ENCODE data around the gene TBC1D25. TPM values are rescaled to one million over a fixed set of nuclear protein-coding genes. Genes with fewer than 3 reads are reported as not detected.

TBC1D25 gene
- total RNA-seq, 2 experiments from 2014 or later = 7.6 to 11.2 TPM

DNA sequence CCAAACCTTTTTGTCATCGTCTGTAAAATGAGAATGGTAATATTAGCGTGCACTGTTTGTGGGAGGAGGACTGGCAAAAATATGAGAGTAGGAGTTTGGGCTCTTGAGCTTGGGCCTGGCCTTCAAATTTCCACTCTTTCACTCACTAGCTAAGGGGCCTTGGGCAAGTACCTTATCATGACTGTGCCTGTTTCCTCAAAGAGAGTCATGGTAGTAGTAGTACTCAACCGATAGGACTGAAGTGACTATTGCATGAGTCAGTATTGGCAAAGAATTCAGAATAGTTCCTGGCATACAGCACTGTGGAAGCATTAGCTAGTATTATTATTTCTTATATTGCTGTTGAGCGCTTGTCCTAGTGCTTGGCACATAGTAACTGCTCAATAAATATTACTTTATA lies 18.8 kb downstream of the TBC1D25 start:
- ChIA-PET POLR2A (no interaction called here), CTCF (ENCODE audit: unreplicated experiment) (no interaction called here)
- no TSS peak for BruUV-seq (replicated peaks)
- Histone ChIP-seq H3K4me1 (ENCODE audit: insufficient read depth, low read length, poor library complexity, severe bottlenecking) (no peaks in the 10 kb centered on the region), H3K79me2 (ENCODE audit: insufficient read depth, low read depth, low read length) (no peaks in the 10 kb centered on the region), H4K20me1 (ENCODE audit: insufficient read depth, low read length) (no peaks in the 10 kb centered on the region), H3K27ac (ENCODE audit: low read depth, low read length, poor library complexity, severe bottlenecking) (no peak overlapping the region), H3K9me3 (ENCODE audit: low read length) (no peaks in the 10 kb centered on the region), H3K9me2 (ENCODE audit: insufficient read depth, low read length) (no peaks in the 10 kb centered on the region), H2AFZ (ENCODE audit: low read length) (no peak overlapping the region), H3K4me2 (ENCODE audit: low read length) (no peak overlapping the region), H3K4me3 (ENCODE audit: low read depth, low read length, poor library complexity, severe bottlenecking) (no peak overlapping the region), H3K36me3 (ENCODE audit: insufficient read depth, low read length) (peaks cover 30% of the 10 kb centered on the region)
- DNase-seq (ENCODE audit: low spot score) = no peak
- no peak for TF ChIP-seq EZH2phosphoT487 (IDR thresholded peaks at IDR 0.05; ENCODE audit: borderline replicate concordance, low read depth, low read length)
- TF ChIP-seq, protein P1, sequence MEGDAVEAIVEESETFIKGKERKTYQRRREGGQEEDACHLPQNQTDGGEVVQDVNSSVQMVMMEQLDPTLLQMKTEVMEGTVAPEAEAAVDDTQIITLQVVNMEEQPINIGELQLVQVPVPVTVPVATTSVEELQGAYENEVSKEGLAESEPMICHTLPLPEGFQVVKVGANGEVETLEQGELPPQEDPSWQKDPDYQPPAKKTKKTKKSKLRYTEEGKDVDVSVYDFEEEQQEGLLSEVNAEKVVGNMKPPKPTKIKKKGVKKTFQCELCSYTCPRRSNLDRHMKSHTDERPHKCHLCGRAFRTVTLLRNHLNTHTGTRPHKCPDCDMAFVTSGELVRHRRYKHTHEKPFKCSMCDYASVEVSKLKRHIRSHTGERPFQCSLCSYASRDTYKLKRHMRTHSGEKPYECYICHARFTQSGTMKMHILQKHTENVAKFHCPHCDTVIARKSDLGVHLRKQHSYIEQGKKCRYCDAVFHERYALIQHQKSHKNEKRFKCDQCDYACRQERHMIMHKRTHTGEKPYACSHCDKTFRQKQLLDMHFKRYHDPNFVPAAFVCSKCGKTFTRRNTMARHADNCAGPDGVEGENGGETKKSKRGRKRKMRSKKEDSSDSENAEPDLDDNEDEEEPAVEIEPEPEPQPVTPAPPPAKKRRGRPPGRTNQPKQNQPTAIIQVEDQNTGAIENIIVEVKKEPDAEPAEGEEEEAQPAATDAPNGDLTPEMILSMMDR (conservative IDR thresholded peaks at IDR 0.05; ENCODE audit: low read length) = no peak
- intact Hi-C loops (cut with micrococcal nuclease; ENCODE audit: unreplicated experiment) = no loop called here

GRCh38 chrX:48559636-48560035 lies 20.1 kb downstream of the TBC1D25 start:
- Histone ChIP-seq H3K9me3 (ENCODE audit: low read length) (no peaks in the 10 kb centered on the region), H3K4me3 (ENCODE audit: low read depth, low read length, poor library complexity, severe bottlenecking) (no peak overlapping the region), H2AFZ (ENCODE audit: low read length) (no peak overlapping the region), H3K4me2 (ENCODE audit: low read length) (no peak overlapping the region), H3K9me2 (ENCODE audit: insufficient read depth, low read length) (no peaks in the 10 kb centered on the region), H3K4me1 (ENCODE audit: insufficient read depth, low read length, poor library complexity, severe bottlenecking) (no peaks in the 10 kb centered on the region), H4K20me1 (ENCODE audit: insufficient read depth, low read length) (no peaks in the 10 kb centered on the region), H3K79me2 (ENCODE audit: insufficient read depth, low read depth, low read length) (no peaks in the 10 kb centered on the region), H3K36me3 (ENCODE audit: insufficient read depth, low read length) (peaks cover 28% of the 10 kb centered on the region), H3K27ac (ENCODE audit: low read depth, low read length, poor library complexity, severe bottlenecking) (no peak overlapping the region)
- TF ChIP-seq EZH2phosphoT487 (IDR thresholded peaks at IDR 0.05; ENCODE audit: borderline replicate concordance, low read depth, low read length) = no peak
- TF ChIP-seq, protein P1 (conservative IDR thresholded peaks at IDR 0.05; ENCODE audit: low read length) = no peak
- intact Hi-C loops (cut with micrococcal nuclease; ENCODE audit: unreplicated experiment) = no loop called here
- CTCF ChIA-PET (ENCODE audit: unreplicated experiment) = no interaction called here
- BruUV-seq (replicated peaks) = no TSS peak
- DNase-seq (ENCODE audit: low spot score) = no peak
- POLR2A ChIA-PET = no interaction called here

DNA sequence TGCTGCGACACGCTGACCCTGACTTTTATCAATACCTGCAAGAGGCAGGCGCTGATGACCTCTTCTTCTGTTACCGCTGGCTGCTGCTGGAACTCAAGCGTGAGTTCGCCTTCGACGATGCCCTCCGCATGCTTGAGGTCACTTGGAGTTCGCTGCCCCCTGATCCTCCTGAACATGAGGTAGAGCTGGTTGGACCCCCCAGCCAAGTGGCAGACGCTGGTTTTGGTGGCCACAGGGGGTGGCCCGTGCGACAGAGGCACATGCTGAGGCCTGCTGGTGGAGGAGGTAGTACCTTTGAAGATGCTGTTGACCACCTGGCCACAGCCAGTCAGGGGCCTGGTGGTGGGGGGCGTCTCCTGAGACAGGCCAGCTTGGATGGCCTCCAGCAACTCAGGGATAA lies 20.5 kb downstream of the TBC1D25 start:
- TF ChIP-seq EZH2phosphoT487 (IDR thresholded peaks at IDR 0.05; ENCODE audit: borderline replicate concordance, low read depth, low read length) = no peak
- TF ChIP-seq, protein P1 (conservative IDR thresholded peaks at IDR 0.05; ENCODE audit: low read length) = no peak
- DNase-seq (ENCODE audit: low spot score) = no peak
- intact Hi-C loops (cut with micrococcal nuclease; ENCODE audit: unreplicated experiment) = no loop called here
- H3K4me1 ChIP-seq (ENCODE audit: insufficient read depth, low read length, poor library complexity, severe bottlenecking) = no peaks in the 10 kb centered on the region
- no TSS peak for BruUV-seq (replicated peaks)
- no peak overlapping the region for H2AFZ ChIP-seq (ENCODE audit: low read length)
- no peak overlapping the region for H3K27ac ChIP-seq (ENCODE audit: low read depth, low read length, poor library complexity, severe bottlenecking)
- H3K4me2 ChIP-seq (ENCODE audit: low read length) = no peak overlapping the region
- H3K36me3 ChIP-seq (ENCODE audit: insufficient read depth, low read length) = peaks cover 24% of the 10 kb centered on the region
- no peaks in the 10 kb centered on the region for H4K20me1 ChIP-seq (ENCODE audit: insufficient read depth, low read length)
- no peaks in the 10 kb centered on the region for H3K9me2 ChIP-seq (ENCODE audit: insufficient read depth, low read length)
- POLR2A ChIA-PET = no interaction called here
- H3K9me3 ChIP-seq (ENCODE audit: low read length) = no peaks in the 10 kb centered on the region
- CTCF ChIA-PET (ENCODE audit: unreplicated experiment) = no interaction called here
- no peaks in the 10 kb centered on the region for H3K79me2 ChIP-seq (ENCODE audit: insufficient read depth, low read depth, low read length)
- no peak overlapping the region for H3K4me3 ChIP-seq (ENCODE audit: low read depth, low read length, poor library complexity, severe bottlenecking)

All from OCI-LY7 (cell line).